GM19099 (cell line): ENCODE results near the gene CST7.

Experiments used
- POLR2A ChIP-seq: IDR thresholded peaks from 3 replicates; pipeline ENCODE4 v1.6.1; 2011; ENCODE audit warnings: low read depth; ENCODE audit not compliant: insufficient read length; ENCODE audit errors: extremely low read depth

CST7 gene

DNA sequence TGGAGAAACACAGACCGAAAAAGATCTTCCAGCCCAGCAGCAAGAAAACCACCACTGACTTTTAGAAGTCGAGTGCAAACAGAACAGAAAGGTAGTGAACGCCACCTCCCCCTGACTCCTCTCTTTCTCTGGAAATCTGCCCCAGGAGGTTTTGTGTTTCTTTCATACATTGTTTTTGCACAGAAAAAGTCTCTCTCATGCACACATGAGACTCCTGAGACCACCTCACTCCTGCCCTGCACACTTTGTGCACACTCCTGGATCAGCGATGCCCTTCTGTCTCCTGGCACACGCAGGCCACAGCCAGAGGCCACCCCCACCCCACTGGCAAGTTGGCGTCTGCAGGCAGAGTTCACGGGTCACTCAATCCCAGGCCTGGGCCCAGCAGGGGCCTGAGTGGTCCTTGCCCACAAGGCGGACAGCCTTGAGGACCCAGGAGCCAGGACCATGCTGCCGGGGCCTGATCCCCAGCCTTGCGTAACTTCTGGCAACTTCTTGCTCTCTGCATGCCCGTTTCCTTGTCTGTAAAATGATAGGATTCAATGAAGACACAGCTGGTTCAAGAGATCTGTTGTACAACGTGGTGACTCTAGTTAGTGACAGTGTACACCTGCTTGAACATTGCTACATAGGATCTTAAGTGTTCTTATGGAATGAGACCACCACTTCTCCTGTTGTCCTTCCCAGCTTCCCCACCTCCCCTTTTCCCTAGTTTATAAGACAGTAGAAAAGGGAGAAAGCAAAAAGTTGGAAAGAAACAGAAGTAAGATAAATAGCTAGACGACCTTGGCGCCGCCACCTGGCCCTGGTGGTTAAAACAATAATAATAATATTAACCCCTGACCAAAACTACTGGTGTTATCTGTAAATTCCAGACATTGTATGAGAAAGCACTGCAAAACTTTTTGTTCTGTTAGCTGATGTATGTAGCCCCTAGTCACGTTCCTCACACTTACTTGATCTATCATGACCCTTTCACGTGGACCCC is 30.2 kb upstream of the CST7 start:
- no peak for TF ChIP-seq POLR2A

DNA sequence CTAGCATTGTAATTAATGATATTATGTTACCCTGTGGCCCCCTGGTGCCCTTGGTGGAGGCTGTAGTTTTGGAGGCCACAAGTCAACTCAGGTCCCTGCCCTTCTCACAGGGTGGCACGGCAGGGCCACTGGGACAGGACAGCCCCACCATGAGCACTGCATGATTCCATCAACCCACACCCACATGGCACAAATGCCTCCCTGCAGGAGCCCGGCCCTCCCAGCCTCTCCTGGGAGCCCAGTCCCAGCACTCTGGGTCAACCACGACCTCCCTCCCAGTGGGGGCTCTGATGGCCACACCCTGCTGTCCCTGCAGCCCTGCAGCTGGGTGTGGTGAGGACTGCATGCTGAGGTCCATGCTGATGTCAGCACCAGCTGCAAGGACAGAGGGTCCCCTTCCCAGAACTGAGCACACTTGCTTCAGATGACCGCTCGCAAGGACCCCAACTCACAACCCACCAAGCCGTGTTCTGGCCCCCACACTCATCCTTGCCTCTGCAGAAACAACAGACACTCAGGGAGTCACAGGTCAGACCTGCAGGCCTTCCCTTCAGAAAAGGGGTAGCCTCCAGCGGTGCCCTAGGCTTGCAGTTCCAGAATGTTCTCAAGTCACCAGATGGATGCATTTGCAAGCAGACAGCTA is 15.7 kb upstream of the CST7 start:
- TF ChIP-seq POLR2A, result no peak

DNA sequence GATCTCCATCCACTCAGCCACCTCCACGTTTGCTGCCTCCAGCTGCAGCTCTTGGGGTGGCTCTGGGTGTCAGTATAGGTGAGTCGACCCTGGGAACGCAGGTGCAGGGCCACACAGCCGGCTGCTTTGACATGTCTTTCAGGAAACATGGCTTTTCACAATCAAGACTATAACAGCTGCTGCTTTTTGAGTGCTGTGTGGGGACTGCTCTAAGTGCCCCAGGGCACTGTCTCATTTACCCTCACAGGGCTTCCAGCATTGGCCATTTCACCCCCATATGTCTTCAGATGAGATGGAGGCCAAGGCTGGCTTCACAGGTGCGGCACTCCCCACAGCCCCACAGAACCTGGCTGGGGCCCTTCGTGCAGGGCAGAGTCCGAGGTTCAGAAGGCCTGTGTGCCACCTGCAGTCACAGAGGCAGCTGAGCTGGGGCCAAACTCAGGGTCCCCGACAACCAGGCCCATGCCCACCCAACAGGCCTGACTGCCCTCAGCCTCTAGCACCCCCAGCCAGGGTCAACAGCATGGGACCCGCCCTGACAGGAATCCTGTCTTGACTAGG is 14.9 kb upstream of the CST7 start:
- no peak for TF ChIP-seq POLR2A

DNA sequence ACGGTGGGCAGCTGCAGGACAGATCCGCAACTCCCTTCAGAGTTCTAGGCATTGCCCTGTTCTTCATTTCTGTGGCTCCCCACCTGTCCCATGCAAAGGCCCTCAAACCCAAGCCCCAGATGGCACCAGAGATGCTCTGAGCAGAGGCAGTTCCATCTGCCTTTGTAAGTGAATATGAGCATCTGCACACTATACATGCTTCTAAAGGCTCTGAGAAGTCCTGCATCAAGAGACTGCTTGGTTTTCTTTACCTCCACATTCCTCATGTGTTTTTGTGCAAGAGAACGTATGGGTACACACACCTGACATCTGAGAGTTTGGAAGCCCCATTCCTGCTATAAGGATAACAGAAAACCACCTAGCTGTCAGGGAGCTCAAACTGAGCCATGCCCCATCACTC is 14.4 kb upstream of the CST7 start:
- no peak for TF ChIP-seq POLR2A

DNA sequence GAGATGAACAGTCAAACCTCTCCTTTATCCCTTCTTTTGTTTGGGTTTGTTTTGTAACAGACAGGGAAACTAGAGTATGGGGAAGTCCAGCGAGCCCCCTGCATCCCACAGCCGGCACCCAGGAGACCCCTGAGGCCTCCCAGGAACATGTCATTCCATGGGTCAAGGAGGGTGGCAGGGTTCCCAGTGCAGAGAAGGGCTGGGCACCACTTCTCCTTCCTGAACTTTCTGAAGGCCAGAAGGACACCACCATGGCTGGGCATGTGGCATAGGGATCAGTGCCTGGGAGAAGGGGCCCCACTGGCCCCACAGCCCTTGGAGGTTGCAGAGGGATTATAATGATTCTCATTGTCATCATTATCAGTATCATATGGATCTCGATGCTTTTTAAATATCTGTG is 13.9 kb upstream of the CST7 start:
- no peak for TF ChIP-seq POLR2A

DNA sequence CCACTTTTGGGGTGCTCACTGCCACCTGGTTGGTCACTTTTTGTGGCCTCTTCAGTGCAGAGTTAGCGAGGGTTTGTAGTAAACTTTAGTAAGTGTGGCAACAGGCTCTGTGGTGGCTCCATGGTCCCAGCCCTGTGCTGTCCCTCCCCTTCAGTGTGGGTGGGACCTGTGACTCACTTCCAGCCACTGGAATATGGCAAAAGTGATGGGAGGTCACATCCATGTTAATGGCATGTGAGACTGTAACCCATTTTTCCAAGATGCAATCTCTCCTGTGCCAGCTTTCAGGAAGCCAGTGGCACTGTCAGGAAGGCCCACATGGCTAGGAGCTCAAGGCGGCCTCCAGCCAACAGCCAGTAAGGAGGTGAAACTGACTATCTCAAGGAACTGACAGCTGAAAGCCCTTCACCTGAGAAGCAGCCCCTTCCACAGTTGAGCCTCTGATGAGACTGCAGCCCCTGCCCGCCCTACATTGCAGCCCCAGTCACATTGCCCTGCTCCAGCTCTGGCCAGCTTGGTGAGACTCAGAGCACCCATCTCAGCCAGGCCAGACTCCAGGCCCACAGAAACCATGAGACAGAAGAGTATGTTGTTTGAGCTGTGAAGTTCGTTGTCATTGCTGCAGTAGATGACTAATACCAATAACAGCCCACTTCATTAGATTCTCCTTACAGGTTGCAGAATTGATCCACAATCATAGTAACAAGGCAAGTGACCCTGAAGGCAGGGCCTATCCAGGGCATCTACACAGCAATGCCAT is 13.1 kb upstream of the CST7 start:
- TF ChIP-seq POLR2A, result no peak

DNA sequence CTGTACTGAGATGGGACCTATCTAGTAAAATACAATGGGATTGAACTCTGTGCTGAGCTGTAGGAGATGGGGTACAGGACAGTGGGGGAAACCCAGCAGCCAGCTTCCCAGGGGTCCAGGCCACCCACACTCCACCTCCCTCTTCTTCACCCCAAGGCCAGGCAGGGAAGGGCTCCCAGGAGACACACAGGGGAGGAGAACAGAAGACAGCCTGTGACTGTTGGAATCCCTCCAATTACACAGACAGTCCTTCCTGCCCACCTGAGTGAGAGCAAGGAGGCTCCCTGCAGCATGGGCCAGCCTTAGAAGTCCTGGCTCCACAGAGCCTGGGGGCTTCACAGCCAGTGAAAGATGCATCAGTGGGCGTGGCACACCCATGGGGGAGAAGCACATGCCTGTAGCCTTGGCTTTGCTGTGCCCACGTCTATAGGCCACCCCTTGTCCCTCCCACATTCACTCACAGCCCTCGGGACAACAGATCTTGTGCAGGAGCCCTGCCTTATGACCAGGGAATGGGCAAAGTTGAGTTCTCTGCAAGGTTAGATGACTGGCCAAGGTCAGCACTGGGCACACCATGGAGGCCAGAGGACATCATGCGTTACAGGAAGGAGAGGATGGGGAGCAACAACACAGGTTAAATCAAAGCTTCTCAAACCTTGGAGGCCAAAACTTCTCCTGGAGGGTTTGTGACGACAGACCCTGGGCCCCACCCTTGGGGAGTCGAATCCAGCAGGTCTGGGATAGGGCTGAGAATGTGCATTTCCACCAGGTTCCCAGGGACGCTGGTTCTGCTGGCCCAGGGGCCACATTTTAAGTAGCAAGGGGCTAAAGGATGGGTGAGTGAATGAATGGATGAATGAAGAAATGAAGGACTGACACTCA is 12.3 kb upstream of the CST7 start:
- TF ChIP-seq POLR2A, result no peak

DNA sequence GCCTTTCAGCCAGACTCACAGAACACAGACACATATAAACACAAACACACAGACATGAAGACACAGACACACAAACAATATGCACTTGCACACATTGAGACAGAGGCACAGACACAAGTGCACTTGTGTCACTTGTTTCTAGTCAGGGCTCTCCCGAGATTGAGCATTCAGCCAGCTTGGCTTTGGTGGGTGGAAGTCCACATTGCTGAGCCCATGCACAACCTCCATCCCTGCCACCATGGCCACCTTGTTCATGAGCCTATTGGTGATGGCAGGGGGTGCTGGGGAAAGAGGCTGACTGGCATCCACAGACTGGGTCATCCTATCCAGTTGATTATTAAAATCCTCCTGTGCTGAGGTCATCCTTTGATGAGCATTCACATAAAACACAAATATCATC is 11.5 kb upstream of the CST7 start:
- TF ChIP-seq POLR2A, result no peak

DNA sequence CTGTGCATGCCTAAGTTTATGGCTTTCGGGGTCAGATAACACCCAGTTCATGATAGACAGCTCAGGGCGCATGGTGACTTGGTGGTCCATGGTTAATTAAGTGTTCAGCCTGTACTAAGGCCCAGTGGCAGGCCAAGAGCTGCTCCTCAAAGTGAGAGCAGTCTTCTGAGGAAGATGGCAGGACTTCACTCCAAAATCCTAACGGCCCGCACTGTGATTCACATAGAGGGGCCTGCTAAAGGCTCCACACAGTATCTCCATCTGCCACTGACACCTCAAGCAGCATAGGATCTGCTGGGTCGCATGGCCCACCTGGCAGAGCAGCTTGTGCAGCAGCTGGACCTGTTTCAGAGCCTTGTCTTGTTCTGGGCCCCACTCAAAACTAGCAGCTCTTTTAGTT is 10.6 kb upstream of the CST7 start:
- no peak for TF ChIP-seq POLR2A

DNA sequence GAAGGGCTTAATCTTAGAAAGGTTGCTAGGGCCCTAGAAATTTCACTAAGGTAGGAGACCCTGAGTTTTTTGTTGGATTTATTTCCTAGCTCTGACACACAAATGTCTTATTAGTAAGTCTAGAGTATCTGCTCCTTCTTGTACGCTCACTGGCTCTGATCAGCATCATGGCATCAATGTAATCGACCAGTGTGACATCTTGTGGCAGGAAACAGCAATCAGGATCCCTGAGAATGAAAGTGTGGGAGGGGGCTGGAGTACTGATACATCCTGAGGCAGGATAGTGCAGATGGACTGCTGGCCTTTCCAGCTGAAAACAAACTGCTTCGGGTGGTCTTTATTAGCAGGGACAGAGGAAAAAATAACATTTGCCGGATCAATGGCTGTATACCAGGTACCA is 10.0 kb upstream of the CST7 start:
- no peak for TF ChIP-seq POLR2A

DNA sequence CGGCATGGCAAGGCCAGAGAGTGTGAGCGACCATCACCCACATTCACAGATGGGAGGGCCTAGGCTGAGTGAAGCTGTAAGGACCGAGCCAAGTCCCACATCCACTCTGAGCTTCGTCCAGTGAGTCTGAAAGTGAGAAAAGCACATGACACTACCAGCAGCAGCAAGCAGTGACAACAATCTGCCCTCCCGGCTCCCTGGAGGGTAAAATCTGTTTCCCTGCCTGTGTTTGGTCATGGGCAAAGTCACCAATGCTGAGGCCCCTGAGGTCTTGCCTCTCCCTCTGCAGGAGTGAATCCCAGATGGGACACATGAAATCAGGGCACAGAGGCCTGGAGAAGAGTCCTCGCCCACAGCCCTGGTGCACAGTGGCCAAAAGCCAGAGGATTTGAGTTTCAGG is 6.4 kb upstream of the CST7 start:
- no peak for TF ChIP-seq POLR2A

DNA sequence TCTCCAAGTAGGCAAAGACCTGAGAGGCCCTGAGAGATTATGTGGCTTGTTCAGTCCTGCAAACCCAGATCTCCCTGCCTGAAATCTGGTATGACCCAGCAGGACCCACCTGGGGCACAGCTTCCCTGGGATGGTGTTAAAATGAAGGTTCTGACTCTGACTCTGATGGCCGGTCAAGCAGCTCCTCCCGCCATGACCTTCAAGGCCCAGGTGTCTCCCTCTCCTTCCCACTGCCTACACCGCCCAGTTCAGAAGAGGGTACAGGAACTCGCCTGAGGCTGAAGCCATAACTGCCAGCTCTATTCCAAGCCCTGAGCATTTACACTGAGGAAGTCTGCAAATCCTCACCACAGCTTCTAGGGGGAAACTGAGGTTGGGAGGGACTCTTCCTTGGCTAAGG is 5.9 kb upstream of the CST7 start:
- no peak for TF ChIP-seq POLR2A

DNA sequence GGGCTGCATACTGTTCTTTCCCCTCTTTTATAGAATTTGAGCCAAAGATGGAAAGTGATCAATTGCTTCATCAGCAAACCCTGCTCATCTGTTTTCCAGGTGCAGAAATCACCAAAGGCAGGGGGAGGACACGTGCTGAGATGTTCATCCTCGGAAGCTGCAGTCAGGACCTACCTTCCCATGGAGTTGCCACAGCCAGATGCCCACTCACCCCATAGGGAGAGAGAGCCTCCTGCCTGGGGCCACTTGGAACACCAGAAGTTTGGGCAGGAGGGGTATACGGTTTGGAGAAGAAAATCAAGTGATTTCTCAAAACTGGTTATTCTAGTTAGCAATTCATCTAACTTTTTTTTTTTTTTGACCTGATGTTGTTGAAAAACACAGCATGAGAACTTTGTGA is 5.3 kb upstream of the CST7 start:
- no peak for TF ChIP-seq POLR2A

DNA sequence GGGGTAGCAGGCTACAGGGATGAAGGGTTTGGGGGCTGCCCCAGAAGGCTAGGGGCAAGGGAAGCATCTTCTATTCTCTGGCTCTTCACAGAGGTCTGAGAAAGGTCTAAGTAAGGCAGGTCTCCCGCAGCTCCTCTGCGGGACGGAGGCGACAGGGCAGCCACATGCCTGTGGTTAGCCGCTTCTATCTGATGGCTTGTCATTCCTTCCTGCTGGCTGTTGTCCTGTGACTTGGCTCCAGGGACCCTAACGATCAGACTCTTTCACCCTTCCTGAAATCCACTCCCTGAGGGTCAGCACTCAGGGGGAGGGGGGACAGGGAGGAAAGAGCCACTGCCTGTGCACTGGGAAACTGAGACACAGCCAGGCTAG is 673 bp downstream of the CST7 start:
- no peak for TF ChIP-seq POLR2A
